Activated naive CD8-positive, alpha-beta T cell treated with anti-CD3 and anti-CD28 coated beads, Interleukin-2, amount 50 U/mL, for 16 hours (primary cell): ENCODE measurements around the gene ZNF557.
A peak's percentile ranks its signal among the peaks of the same experiment; 100 is the strongest.

Experiments used
- DNase-seq: peaks from one replicate; pipeline ENCODE4 v3.0.0-alpha.2; 2020; ENCODE audit warnings: low read depth, low spot score

Gene ZNF557

GRCh38 chr19:7074705-7075282 is 5.3 kb downstream of the ZNF557 start:
- DNase-seq, result no peak

DNA sequence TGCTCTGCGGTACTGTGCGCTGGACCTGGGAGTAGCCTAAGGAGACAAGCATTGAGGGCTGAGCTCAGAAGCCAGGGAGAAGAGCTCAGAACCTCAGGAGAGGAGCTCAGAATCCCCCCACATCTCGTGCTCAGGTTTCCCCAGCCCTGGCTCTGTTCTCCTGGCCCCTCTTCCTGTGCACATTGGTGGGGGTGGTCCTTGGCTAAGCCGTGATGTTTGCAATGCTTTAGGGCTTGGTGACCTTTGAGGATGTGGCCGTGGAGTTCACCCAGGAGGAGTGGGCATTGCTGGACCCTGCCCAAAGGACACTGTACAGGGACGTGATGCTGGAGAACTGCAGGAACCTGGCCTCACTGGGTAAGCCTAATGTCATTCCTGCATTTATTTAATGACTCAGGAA is 6.6 kb downstream of the ZNF557 start:
- DNase-seq, result no peak

GRCh38 chr19:7078008-7078407 is 8.5 kb downstream of the ZNF557 start:
- no peak for DNase-seq

- DNase-seq, result no peak
These were observed 13.8 kb downstream of the ZNF557 start for GRCh38 chr19:7083076-7083956.

GRCh38 chr19:7088999-7089398 is 19.5 kb downstream of the ZNF557 start:
- DNase-seq, result no peak

- DNase-seq, result no peak
These were observed 28.6 kb downstream of the ZNF557 start for GRCh38 chr19:7098096-7098495.

DNA sequence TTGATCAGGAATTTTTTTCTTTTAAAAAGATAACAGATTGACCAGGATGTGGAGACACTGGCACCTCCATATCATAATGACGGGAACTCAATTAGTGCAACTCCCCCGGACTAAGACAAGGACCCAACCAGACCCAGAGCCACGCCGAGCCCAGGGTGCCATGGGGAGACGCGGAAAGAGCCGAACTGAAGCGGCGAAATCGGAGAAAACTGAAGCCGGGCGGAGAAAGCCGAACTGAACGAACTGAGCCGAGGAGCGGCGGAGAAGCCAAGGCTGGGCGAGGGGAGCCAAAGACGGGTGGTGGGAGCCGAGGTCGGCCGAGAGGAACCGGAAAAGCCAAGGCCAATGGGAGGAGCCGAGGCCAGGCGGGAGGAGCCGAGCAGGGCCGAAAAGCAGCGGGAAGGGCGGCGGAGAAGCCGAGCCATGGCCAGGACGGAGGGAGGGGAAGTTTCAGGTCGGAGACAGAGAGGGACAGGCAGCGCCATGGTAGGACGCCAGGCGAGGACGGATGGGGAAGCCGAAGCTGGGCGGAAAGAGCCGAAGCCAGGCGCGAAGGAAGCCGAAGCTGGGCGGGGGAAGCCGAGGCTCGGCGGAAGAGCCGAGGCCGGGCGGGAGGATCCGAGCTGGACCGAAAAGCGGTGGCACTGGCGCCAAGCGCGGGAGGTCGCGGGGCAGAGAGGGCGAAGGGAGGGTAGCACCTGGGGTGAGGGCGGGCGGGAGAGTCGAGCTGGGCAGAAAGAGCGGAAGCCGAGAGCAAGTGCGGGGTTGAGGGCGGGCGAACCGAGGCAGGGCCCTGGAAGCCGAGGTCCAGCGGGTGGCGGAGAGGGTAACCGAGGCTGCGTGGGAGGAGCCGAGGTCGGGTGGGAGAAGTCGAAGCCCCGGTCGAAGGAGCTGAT is 29.4 kb downstream of the ZNF557 start:
- DNase-seq, result peak; percentile 66

- DNase-seq, result peak; percentile 55
These were observed 30.1 kb downstream of the ZNF557 start for GRCh38 chr19:7099597-7099921.

- no peak for DNase-seq
These were observed 32.2 kb downstream of the ZNF557 start for GRCh38 chr19:7101498-7102253.

DNA sequence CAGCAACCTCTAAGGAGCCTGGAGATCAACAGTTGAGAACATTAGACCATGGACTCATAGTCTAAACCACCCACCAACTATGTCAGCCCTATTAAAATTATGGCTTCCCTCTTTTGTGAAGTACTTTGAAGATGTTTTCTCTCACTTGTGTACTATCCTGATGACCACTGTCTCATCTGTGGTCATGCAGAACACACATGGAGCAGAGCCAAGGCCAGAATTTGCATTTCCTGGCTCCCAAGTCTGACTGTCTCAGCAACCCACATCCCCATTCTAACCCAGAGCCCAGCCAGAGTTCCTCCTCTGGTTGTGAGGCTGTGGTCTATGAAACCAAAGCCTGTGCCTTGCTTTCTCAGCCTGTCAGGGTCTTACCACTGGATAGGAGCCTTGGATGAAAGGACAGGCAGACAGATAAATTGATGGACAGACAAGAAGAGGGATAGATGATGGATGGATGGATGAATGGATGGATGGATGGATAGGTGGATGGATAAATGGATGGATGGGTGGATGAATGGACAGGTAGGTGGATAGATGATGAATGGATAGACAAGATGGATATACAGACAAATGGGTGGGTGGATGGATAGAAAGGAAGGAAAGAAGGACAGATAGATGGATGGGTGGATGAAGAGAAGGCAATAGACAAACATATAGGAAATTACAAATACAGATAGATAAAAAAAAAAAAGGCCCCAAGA is 35.4 kb downstream of the ZNF557 start:
- no peak for DNase-seq

DNA sequence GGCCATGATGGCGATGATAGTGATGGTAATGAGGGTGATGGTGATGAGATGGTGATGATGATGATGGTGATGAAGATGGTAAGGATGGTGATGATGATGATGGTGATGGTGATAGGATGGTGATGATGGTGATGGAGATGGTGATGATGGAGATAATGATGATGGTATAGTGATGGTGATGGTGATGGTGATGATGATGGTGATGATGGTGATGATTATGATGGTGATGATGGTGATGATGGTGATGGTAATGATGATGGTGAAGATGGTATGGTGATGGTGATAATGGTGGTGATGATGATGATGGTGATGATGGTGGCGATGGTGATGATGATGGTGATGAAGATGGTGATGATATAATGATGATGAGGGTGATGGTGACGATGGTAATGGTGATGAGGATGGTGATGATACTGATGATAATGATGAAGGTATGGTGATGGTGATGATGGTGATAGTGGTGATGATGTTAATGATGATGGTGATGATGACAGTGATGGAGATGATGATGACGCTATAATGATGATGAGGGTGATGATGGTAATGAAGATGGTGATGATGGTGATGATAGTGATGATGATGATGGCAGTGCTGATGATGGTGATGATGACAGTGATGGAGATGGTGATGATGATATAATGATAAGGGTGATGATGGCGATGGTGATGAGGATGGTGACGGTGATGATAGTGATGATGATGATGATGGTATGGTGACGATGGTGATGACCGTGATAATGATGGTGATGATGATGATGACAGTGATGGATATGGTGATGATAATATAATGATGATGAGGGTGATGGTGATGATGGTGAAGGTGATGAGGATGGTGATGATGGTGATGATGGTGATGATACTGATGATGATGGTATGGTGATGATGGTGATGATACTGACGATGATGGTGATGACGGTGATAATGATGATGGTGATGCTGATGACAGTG is 37.5 kb downstream of the ZNF557 start:
- DNase-seq, result no peak

DNA sequence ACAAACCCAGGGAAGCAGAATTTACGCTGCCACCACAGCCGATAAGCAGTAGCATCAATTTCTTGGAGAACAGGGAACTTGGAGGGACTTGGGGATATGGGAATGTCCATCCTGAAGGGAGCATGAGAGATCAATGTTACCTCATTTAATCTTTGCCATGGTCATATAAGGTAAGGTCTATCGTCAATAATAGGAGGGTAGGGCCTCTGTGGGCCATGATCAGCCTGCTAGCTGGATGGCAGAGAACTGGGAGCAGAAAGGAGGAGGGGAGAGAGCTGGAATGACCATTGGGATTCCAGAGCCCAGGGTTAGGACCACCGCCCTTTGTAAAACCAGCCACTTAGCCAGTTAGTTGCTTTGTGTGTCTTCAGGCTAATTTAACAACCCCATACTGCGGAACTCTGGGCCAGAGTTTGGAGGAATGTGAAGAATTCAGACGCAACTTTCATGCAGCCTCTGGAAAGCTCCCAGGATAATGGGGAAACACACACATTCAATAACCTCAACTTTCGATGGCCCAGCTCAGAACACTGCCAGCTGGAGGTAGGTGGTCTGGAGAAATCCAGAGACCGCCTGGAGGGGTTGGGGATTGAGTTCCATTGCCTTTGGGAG is 40.3 kb downstream of the ZNF557 start:
- no peak for DNase-seq

DNA sequence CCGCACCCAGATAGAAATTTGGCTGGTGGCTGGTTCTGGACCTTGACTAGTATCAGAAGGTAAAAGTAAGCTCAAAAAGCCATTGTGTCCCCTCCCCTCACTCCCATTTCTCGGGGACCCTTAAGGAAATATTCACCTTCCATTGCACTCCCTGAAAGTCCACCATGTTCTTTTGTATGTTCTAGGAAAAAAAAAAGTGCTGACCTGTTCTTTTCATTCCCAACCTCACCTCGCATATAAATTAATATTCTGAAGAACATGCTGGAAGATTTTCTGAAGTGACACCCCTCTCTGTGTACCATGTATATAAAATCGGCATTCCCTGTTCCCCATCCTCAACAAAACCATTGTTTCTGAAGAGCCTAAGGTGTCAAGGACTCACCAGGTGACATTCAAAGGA is 43.2 kb downstream of the ZNF557 start:
- no peak for DNase-seq

- no peak for DNase-seq
These were observed 43.7 kb downstream of the ZNF557 start for GRCh38 chr19:7113233-7113632.

GRCh38 chr19:7115721-7116120 is 46.2 kb downstream of the ZNF557 start:
- DNase-seq, result no peak

DNA sequence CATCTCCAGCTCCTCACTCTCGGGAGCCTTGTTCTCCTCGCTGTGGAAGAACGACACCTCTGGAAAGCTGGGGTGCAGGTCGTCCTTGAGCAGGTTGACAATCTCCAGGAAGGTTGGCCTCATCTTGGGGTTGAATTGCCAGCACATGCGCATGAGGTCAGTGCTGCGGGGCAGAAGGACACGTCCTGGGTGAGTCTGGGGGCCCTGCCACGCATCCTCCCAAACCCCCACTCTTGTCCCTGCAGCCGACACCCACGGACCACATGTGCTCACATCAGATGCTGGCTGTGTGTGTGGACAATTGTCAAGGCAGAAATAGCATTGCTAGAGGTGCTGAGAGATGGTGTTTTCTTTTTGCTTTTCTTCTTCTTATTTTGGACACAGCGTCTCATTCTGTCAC is 47.7 kb downstream of the ZNF557 start:
- DNase-seq, result no peak

DNA sequence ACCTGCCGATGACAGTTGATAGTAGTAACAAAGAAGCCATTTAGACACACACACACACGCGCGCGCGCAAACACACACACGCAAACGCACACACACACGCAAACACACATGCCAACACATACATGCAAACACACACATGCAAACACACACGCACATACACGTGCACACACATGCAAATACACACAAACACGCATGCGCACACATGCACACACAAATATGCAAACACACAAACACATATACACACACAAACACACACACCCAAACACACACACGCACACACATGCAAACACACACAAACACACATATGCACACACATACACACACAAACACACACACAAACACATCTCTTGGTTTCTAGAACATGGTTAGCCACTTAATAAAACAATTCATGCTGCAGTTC is 50.1 kb downstream of the ZNF557 start:
- DNase-seq, result no peak

DNA sequence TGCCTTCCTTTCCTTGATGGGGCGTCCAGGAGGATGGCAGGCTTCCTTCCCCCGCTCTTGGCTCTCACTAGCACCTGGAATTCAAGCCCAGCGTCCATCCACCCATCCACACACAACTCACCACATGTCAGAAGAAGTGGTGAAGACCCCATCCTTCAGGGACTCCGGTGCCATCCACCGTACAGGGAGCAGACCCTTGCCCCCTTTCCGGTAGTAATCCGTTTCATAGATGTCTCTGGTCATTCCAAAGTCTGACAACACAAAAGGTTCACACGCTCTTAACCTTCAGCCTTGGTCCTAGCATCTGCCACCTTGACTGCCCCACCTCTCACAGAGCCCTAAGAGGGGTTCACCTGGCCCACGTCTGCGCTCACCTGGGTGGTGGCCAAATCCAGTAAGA is 51.0 kb downstream of the ZNF557 start:
- no peak for DNase-seq

DNA sequence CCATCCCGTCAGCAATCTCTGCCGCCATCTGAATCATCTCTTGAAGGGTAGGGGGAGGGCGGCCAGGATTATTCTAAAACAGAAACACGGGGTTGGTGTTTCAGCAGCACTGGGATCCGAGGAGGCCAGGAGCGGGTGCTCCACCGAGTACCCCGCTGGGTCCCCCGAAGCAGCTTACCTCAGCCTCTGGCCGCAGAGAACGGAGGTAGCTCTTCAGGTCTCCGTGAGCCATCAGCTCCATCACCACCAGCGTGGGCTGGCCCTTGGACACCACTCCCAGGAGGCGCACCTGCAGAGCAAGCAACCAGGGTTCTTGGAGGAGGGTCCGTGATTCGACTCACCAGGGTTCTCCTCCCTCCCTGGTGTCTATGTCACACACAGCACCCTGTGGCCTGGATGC is 53.2 kb downstream of the ZNF557 start:
- DNase-seq, result no peak

GRCh38 chr19:7124782-7125181 is 55.3 kb downstream of the ZNF557 start:
- no peak for DNase-seq
